NCI-H128 (cell line): Measurements from ENCODE around the gene GALNT17.

Source experiments
- DNase-seq: peaks from one replicate; lab custom pipeline; 2025; ENCODE audit not compliant: unreplicated experiment; lab: John Stamatoyannopoulos, UW

The GALNT17 gene

GRCh38 chr7:71278257-71278656 is 146.3 kb downstream of the GALNT17 start:
- DNase-seq: no peak

GRCh38 chr7:71281261-71281660 is 149.3 kb downstream of the GALNT17 start:
- no peak for DNase-seq

- DNase-seq: no peak
Observed at GRCh38 chr7:71283802-71284201, 151.9 kb downstream of the GALNT17 start.

GRCh38 chr7:71285571-71286145 is 153.7 kb downstream of the GALNT17 start:
- DNase-seq: no peak

- DNase-seq: no peak
Observed at GRCh38 chr7:71286336-71286735, 154.4 kb downstream of the GALNT17 start.

GRCh38 chr7:71286924-71287323 is 155.0 kb downstream of the GALNT17 start:
- DNase-seq: no peak

- DNase-seq: no peak
Observed at GRCh38 chr7:71290452-71290851, 158.5 kb downstream of the GALNT17 start.

DNA sequence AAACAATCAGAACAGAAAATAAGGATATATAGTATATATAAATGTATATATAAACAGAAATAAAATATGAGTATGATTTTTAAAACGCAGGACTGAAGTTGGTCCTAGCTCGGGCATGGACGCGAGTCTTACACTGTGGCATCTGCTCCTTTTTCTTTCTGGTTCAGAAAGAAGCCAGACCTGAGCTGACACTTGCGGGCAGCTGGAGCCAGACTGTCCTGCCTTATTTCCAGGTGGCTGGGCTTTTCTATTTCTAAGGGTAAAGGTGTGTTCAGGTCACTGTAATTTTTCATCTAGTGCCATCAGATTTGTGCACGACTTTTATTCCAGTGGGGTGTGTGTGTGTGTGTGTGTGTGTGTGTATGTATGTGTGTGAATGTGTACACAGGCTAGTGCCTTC is 166.4 kb downstream of the GALNT17 start:
- no peak for DNase-seq

DNA sequence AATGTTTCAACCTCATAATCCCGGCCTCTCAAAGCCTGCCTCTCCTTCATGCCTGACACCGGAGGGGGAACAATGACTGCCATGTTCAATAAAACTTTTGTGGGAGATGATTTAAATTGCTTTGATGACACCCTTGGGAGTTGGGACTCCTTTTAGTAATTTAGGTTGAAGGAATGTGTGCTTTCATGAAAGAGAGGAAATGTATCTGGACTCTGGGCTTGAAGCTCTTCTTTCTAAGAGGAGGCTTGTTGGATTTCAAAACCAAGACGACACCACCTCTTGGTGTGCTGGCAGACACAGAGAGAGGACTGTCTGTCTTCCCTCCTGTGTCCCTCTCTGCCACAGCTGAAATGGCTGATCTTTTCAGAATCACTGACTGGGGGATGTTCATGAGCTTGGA is 168.1 kb downstream of the GALNT17 start:
- no peak for DNase-seq

GRCh38 chr7:71300603-71301002 is 168.7 kb downstream of the GALNT17 start:
- no peak for DNase-seq

DNA sequence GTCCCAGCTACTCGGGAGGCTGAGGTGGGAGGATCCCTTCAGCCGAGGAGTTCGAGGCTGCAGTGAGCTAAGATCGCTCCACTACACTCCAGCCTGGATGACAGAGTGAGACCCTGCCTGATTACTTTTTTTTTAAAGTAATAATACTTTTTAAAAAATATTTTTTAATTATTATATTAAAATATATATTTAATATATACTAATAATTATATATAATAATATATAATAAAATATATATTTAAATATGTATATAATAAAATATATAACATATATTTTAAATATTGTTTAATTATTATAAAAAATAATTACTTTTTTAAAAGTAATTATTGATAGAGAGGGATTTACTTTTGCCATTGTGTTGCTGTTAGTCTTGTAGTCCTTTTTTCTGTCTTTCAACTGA is 169.2 kb downstream of the GALNT17 start:
- no peak for DNase-seq

DNA sequence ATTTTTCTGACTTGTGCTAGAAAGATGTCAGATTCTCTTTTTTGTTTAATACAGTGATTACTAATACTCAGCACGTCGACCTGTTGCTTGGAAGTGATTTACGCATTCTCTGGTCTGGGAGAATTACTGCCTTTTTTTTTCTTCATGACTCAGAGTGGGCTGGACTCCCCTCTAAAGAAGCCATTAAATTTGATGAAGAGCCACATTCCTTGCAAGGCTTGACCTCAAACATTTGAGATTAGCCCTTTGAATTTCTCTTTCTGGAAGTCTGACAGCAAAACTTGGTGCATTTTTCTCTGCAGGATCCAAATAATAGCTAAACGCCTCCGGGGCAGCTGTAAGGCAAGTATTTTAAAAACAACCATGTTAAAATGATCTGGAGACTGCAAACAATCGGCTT is 171.6 kb downstream of the GALNT17 start:
- DNase-seq: no peak

DNA sequence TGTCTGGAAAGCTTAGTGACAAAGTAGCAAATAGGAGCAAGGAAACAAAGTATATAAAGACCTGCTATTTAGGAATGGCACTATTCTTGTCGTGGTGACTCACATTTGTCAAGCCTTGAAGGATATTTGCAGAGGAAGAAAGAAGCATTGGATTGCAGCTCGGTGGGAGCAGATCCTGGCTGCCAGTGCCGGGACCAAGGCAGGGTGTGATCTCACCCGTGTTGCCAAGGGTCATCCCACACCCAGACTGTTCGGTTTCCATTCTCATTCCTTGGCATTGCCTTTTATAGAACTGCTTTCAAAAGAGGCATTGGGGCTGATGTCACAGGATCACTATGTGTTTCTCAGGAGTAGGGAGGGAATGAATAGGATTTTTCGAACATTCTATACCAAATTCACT is 176.2 kb downstream of the GALNT17 start:
- no peak for DNase-seq

DNA sequence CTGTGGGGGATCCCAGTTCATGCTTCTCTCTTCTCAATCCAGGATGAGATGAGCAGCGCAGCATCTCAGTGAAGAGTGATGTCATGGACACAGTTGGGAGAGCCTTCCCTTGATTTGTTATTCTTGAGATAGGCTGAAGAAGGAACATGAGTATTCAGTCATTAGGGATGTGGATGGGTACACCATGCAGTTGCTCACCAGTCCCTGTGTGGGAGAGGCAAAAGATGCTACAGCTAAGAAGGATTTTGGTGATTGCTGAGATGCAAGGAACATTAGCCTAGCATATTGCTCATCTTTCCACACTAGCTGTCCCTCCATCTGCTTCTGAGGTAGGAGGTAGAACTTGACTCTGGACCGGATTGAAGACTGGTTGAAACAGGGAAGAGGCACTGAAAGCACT is 179.6 kb downstream of the GALNT17 start:
- DNase-seq: no peak

GRCh38 chr7:71312755-71313490 is 181.0 kb downstream of the GALNT17 start:
- no peak for DNase-seq

- no peak for DNase-seq
Observed at GRCh38 chr7:71313553-71313952, 181.6 kb downstream of the GALNT17 start.

- no peak for DNase-seq
Observed at GRCh38 chr7:71320916-71321315, 189.0 kb downstream of the GALNT17 start.

DNA sequence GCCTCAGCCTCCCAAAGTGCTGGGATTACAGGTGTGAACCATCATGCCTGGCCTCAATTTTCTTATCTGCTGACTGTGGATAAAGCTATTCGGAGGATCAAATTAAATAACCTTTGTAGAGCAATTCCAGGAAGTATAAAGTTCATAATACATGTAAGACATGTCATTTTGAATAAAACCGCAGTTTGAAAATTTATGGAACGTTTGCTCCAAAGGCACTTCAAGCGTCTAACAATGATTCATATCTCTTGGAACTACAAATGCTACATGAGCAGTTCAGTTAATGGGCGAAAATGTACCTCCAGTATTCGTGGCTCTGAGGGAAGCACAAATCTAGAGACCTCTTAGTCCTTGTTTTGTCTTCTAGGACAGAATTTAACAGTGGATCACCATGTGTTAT is 190.3 kb downstream of the GALNT17 start:
- DNase-seq: no peak

DNA sequence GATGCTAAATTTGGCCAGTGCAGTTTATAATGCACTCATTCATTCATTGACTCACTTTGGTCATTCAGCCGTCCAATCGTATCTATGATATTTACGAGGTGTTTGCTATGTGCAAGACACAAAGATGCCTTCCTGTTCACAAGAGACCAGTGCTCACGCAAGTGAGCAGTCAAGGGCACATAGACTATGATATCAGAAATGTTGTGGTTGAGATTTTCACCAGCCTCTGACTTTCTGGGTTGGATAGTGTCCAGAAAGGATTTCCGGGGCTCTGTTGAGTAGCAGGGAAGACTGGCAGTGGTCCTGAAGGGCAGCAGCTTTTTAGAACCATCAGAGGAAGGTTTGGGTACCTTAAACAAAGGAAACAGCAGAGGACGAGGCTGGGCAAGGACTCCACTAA is 191.8 kb downstream of the GALNT17 start:
- no peak for DNase-seq

DNA sequence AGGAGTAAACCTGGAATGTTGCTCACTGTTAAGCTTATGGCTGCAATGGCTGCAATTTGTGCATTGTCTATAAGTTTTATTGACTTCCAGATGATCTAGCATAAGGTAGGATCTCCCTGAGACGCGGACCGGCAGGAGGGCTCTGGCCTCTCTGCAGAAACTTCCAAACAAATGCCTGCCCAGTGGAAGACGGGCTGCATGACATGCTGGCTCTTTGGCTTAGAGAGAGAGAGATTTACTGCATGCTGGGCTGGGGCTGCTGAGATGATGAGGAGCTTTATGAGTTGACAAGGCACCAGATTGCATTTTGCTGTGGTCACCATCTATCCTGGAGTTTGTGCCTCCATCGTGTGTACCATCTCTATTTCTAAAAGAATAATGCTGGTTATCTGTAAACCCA is 193.2 kb downstream of the GALNT17 start:
- DNase-seq: no peak

GRCh38 chr7:71326595-71326994 is 194.7 kb downstream of the GALNT17 start:
- no peak for DNase-seq

- DNase-seq: no peak
Observed at GRCh38 chr7:71327946-71328345, 196.0 kb downstream of the GALNT17 start.
